Left colon (tissue), 2 donors: ENCODE results near the gene ELOVL6. TPM values are rescaled to one million over a fixed set of nuclear protein-coding genes. Genes with fewer than 3 reads are reported as not detected.
"Not testable (repeated sequence)": the region's sequence is repeated elsewhere in the genome, so short reads cannot be mapped to it uniquely, and the experiment has no call there.

Source experiments
- ATAC-seq: fragments of 200-7000 bp; cut with Tn5 transposase; one replicate; pipeline ENCODE4 v1.9.1; 2020; ENCODE audit warnings: mild to moderate bottlenecking, moderate library complexity
- DNase-seq, 2 donors: peaks; one replicate each; pipeline ENCODE4 v3.0.0-alpha.2; 2020
- intact Hi-C, 2 donors: fragments of 100-400 bp; cut with DNase I in 1 of 2; cut with micrococcal nuclease in 1 of 2; formaldehyde crosslinking; loops; one replicate each; pipeline versions ENCODE4 v1.11.2 to v1.14.0; 2022; cut with DNase I, micrococcal nuclease
- total RNA-seq, 2 donors: library from RNA; stranded (reverse); fragmentation: NEBNext Ultra II Directional; extraction: Animal tissue kit (Norgen Biotek cat#: 25700); gene quantifications; one replicate each; pipeline ENCODE4 v1.2.1, GENCODE V29; 2021
- donor health status: DM: no; HTN: no; CAD: no.
- donor health status: DM: yes; HTN: yes; CAD: no.

Gene ELOVL6
- total RNA-seq, 2 donors from 2014 or later = 35.4 to 96.0 TPM

GRCh38 chr4:110198049-110198434, 373 bp downstream of the ELOVL6 start:
- DNase-seq (peak; percentile 34 to 39), ATAC-seq (peak; percentile 3)
- intact Hi-C loops = no loop called here

- peak; percentile 43 to 69 for DNase-seq
- ATAC-seq = peak; percentile 15
- intact Hi-C loops = no loop called here
These were observed 829 bp downstream of the ELOVL6 start for GRCh38 chr4:110197529-110198042.

DNA sequence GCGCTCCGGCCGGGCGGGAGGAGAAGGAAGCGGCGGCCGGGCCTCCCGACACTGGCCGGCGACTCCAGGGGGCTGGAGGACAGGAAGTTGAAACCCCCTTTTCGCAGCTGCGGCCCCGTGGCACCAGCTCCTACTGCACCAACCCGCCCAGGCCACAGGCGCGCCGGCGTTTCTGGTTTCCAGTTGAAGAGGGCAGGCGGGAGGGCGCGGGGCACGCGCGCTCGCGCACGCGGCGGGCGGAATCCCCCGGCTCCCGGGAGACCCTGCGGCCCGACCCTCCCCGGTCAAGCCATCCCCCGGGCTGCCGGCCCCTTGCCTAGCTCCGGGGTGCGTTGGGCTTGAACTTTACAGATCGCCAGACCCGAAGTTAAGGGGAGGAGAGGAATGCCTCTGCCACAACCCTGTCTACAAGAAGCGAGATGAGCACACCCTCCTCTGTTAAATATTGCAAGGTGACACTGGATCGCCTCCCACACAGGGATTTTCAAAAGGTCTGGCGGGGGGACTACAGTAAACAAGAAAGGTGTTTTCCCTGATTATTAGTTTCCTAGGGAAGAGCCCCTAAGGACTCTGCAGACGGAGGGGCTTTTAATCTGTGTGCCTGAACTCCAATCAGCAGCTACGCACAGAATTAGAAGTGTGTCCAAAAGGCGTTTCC, 1.4 kb downstream of the ELOVL6 start:
- ATAC-seq = peak; percentile 31
- DNase-seq = peak; percentile 39 to 74
- intact Hi-C loops = no loop called here

- intact Hi-C loops = no loop called here
- DNase-seq = peak; percentile 57 to 68
- peak; percentile 56 for ATAC-seq
These were observed 2.1 kb downstream of the ELOVL6 start for GRCh38 chr4:110196206-110196870.

DNA sequence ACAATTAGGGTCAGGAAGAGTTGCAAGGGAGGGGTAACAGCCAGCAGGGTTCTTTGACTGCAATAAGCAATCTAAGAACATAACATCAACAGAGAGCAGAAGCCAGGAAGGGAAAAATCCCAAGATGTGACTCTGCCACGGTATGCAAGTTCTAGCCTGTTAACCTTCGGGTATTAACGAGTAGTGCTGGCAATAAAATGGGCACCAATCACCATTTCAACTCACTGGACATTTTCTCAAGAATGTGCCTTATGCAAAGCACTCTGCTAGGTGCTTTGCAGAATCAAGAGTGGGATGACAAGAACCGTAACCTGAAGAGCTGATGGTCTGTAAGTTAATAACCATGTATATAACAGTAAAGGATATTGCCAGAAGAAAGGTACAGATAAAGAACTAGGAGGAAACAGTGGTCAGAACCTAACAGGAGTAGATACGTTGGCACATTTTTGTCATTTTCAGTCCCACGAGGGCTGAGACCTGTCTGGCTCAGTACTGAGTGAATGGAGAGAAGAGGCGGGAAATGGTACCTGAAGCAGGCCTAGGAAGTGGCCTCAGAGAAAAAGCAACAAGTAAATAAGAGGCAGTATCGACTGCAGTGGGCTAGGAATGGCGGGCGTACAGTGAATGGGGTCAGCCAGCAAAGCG, 2.7 kb downstream of the ELOVL6 start:
- DNase-seq (no peak), ATAC-seq (no peak)
- intact Hi-C loops = no loop called here

- ATAC-seq = peak; percentile 70
- peak; percentile 81 to 92 for DNase-seq
- intact Hi-C loops = no loop called here
These were observed 4.3 kb downstream of the ELOVL6 start for GRCh38 chr4:110193822-110194761.

DNA sequence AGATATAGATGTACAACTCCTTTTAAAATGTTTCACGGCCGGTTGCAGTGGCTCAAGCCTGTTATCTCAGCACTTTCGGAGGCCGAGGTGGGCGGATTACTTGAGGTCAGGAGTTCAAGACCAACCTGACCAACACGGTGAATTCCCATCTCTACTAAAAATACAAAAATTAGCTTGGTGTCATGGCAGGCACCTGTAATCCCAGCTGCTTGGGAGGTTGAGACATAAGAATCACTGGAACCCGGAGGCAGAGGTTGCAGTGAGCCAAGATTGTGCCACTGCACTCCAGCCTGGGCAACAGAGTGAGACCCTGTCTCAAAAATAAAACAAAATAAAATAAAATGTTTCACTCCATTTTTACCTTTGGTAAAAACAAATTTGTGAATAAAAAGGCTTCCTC, 5.1 kb downstream of the ELOVL6 start:
- DNase-seq, intact Hi-C loops: not testable (repeated sequence)

GRCh38 chr4:110190249-110190648, 8.2 kb downstream of the ELOVL6 start:
- intact Hi-C loops = no loop called here
- ATAC-seq = no peak

More for the DNA sequence above, 5.1 kb downstream of the ELOVL6 start:
- ATAC-seq = not testable (repeated sequence)

DNA sequence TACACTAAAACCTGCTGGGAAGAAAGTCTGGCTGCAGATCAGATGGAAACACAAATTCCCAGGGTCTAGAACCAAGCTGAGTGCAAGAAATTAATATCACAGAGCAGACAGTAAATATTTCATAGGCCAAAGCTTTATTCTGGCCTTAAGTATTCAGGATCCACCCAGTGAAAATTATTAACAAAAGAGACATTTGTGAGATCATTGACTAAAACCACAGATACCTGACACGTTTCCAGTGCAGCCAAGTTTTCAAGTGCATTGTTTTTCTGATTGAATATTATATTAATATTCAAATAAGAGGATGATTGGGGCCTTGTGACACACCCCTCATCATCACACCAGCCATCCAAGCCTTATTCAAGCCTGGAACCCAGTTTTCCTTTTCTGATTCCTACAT, 10.3 kb downstream of the ELOVL6 start:
- no peak for DNase-seq
- ATAC-seq = no peak
- intact Hi-C loops = no loop called here

More at GRCh38 chr4:110190249-110190648, 8.2 kb downstream of the ELOVL6 start:
- DNase-seq = no peak

DNA sequence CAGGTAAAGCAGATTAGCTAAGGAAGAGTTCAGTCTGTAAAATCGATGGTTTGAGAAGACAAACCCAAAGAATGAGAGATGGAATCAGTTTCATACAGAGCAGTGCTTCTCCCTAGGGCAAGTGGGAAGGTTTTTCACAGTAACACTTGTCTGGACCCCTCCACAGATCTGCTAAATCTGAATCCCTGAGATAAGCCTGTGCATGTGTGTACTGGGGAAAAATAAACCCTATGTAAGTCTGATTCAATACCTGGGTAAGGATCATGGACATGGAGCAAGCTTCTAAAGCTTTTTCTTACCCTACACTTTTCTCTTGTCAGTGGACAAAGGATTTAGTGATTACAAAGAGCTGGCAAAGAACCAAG, 13.6 kb downstream of the ELOVL6 start:
- DNase-seq (no peak), ATAC-seq (no peak)
- intact Hi-C loops = no loop called here

DNA sequence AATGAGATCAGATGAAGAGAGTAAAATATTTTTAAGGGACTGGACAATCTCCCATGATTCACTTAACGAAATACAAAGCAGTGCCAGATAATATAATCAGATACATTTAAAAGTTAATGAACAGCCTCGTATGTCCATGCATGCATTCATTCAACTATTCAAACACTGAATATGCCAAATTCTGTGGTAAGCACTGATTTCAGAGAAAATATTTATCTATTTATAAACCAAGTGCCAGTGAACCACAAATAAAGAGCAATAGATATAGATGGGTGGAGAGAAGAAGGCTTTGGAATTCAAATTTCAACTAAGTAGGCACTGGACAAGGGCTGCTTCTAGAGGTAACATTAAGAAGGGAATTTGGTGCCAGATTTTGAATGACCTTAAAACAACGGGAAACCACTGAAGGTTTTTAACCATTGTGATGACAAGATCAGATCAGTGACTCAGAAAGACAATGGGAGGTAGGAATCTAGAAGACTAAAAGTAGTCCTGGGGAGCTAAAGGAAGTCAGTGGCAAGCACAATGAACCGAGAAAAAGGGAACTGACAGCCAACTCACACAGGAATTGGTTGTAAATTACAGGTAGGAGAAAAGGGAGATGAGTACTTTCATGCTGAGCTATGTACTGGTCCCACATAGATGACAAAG, 14.2 kb downstream of the ELOVL6 start:
- ATAC-seq (no peak), DNase-seq (no peak)
- intact Hi-C loops = no loop called here

DNA sequence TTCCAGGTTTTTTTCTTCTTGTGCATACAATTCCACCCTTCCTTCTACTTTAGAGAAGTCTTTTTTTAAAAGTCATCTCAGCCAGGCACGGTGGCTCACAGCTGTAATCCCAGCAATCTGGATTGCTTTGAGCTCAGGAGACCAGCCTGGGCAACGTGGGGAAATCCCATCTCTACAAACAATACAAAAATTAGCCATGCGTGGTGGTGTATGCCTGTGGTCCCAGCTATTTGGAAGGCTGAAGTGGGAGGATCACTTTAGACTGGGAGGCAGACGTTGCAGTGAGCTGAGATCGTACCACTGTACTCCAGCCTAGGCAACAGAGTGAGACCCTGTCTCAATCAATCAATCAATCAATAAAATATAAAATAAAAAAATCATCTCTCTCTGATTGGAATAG, 14.8 kb downstream of the ELOVL6 start:
- ATAC-seq = no peak
- DNase-seq = no peak
- intact Hi-C loops = no loop called here

DNA sequence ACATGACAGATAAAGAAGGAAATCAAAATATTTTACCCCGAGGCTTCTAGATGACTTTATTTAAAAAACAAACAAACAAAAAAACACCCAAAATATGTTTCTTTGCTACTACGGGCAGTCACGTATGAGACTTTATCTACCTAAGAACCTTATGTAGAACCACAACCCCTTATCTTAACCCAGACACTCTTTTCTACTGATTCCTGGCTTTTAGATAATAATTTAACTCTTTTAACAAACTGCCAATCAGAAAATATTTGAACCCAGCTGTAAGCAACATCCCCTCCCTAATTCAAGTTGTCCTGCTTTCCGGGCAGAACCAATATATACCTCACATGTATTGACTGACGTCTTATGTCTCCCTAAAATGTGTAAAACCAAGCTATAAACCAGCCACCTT, 15.4 kb downstream of the ELOVL6 start:
- ATAC-seq = no peak
- no peak for DNase-seq
- intact Hi-C loops = no loop called here

DNA sequence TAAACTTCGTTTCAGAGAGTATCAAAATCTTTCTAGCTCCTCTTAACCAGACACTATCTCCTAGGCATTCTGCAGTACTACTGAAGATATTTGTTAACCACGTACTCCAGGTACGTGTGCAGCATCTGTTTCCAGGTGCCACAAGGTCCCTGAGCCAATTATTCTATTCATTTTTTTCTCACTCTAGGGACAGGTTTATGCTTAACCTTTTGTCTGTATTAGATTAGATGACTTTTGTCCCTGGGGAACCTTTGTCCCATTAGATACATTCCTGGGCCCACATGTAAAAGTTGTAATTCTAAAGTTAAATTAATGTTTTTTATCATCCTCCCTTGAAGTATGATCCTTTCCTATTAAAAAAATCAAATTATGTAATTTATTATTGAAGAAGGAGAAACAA, 16.5 kb downstream of the ELOVL6 start:
- no peak for ATAC-seq
- intact Hi-C loops = no loop called here
- DNase-seq = no peak

DNA sequence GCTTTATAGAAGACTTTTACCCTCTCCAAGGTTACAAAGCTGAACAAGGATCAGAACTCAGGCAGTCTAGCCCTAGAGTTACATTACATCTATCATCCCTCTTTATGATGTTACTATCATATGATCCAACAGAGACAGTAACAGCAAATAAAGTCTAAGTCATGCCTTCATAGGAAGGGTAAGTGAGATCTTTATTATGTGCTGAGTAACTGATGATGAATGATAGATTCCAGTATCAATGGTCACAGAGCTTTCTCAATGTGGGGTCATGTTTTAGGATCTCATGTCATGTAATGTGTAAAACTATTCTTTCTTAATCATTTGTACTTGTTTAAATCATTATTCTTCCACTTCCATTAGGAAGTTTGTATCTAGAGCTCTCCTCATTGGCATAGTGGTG, 22.8 kb downstream of the ELOVL6 start:
- ATAC-seq (no peak), DNase-seq (no peak)
- intact Hi-C loops = no loop called here

DNA sequence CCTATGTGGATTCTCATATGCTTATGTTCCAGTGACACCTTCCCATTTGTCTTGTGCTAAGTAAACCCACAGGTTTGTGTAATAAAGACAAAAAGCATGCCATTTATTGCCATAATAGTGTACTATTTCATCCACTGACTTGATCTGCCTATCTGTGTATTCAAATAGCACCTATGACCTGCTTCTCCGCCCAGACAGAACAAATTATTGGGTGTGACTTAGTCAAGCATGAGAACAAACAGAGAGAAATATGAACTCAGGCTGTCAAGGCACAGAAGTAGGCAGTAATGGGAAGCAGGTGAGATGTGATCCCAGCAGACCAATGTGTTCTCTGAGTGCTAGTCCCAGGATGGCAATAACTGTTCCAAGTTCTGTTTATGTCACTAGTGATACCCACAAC, 25.4 kb downstream of the ELOVL6 start:
- intact Hi-C loops = no loop called here
- DNase-seq = peak in 1 of 2 donors; percentile 59

GRCh38 chr4:110171971-110172370, 26.4 kb downstream of the ELOVL6 start:
- ATAC-seq (peak; percentile 28), DNase-seq (no peak)
- intact Hi-C loops = no loop called here

More for the DNA sequence above, 25.4 kb downstream of the ELOVL6 start:
- peak; percentile 97 for ATAC-seq

DNA sequence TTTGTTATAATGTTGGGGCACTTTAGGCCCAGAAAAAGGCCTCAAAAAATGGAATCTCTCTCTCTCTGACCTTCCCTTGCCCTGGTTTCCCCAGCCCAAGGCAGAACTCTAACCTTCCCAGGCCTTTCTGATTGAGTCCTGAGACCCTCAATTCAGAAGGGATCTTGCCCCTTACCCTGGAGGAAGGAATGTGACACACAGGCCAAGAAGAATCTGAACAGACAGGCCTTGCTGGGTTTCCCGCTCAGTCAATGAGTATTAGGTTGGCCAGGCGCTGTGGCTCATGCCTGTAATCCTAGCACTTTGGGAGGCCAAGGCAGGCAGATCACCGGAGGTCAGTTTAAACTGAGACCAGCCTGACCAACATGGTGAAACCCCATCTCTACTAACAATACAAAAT, 27.6 kb downstream of the ELOVL6 start:
- ATAC-seq (no peak), DNase-seq (no peak)
- intact Hi-C loops = no loop called here
